ENCODE results near the gene CFAP92.
A peak's percentile ranks its signal among the peaks of the same experiment; 100 is the strongest.
"Not testable (repeated sequence)": the region's sequence is repeated elsewhere in the genome, so short reads cannot be mapped to it uniquely, and the experiment has no call there.

The CFAP92 gene

DNA sequence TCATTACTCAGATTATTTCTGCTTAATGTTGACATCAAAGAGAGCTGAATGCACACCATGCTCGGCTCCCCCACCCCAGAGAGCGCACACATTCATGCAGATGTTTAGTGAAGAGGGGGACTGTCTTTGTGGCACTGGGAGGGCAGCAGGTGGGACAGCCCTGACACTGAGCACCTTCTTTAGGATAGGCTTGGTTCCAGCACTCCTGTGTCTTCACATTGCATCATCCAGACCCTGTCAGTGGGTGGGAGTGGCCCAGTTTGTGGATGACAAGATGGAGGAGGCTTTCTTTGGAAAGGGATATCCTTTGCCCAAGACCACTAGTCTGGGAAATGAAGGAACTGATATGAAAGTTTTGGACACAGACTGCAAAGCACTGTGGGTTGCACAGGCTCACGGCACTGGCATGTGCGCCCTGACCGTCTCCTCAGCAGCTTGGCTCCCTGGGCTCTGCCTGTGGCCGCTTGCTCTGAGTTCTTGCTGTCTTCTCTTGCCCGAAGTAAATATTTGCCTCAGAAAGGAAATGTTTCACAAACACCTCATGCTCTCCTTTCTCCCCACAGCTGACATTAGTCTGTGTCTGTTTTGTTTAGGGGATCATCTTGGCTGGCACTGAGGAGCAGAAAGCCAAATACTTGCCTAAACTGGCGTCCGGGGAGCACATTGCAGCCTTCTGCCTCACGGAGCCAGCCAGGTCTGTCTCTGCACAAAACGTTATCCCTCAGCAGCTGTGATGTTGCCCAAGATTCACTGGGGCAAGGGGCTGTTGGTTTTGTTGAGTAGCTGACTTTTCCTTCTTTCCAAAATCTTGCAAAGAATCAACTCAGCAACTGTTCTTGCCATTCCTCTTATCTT lies 97.8 kb downstream of the CFAP92 start:
- no peak for DNase-seq (ENCODE audit: low read depth)

DNA sequence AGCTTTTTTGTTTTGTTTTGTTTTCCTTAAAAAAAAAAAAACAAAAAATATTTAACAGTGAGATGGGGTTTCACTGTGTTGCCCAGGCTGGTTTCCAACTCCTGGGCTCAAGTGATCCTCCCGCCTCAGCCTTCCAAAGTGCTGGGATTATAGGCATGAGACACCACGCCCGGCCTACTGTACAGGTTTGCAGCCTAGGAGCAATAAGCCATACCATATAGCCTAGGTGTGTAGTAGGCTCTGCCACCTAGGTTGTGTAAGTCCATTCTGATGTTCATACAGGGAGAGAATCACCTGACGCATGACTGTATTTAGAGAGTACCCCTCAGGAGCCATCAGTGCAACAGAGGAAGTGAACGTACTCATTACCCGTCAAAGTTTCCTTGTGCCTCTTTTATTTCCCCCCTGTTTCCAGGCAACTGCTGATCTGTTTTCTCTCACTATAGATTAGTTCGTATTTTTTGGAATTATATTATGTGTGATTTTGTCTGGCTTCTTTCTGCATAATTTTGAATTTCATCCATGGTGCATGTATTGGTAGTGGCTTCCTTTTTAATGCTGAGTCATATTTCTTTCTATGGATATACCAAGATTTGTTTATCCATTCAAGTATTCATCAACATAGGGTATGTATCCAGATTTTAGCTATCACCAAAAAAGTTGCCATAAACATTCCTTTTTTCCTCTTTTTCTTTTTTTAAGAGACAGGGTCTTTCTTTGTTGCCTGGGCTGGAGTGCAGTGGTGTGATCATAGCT lies 104.6 kb downstream of the CFAP92 start:
- DNase-seq (ENCODE audit: low read depth): no peak

DNA sequence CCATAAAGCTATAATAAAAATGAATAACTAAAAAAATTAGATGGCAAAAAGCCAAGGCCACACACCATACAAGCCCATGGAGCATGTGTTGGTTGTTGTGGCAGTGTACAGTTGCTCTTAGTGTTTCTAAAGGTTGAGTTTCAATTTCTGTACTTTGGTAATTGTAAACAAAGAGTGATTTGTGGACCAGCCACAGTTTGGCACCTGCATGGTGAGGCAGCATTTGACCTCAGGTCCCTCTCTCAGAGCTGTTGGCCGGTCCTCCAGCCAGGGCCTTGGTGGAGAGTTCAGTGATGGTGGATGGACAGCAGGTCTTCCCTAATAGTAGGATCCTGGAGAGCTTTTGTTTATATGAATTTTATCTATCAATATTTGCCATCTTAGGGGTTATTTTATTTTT lies 108.9 kb downstream of the CFAP92 start:
- DNase-seq (ENCODE audit: low read depth): no peak

DNA sequence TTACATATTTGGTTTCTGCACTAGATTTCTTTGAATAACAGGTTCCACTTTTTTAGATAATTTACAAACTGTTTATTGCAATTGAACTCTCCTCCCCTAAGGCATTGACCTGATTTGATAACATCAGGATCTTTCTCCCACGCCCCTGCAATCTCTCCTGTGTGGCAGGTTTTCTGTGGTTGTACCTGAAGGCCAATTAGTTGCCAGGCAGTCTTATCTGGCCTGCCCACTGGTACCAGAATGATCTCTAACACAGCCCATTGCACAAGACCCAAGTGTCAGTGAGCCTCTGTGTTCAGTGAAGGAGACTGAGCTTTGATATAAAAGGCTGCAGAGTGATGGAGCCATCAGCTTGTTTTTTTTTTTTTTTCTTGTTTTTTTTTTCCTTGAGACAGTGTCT lies 111.2 kb downstream of the CFAP92 start:
- DNase-seq (ENCODE audit: low read depth): no peak

DNA sequence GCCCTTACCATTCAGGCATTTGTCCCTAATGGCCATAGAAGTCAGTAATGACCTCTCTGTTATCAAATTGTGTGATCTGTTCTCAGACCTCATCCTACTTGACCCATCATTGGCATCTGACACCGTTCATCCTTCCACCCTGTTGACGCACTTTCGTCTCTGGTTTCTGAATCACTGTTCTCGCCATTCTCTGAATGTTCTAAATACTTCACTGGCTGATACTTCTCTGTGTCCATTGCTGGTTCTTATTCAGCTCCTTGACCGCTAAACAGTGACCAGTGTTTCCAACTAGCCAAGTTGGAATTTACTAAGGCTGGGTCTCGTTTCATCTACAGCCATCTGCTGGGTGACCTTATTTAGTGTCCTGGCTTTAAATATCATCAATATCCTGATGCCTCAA lies 112.3 kb downstream of the CFAP92 start:
- no peak for DNase-seq (ENCODE audit: low read depth)

DNA sequence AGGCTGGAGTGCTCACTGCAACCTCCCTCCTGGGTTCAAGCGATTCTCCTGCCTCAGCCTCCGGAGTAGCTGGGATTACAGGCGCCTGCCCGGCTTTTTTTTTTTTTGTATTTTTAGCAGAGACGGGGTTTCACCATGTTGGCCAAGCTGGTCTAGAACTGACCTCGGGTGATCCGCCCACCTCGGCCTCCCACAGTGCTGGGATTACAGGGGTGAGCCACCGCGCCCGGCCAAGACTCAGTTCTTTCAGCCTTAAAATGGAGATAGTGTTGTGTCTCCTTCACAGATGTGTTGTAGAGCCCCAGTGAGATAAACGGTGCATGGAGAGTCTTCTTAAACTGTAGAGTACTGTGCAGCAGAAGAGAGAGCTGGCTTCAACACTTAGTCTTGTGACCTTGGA lies 113.4 kb downstream of the CFAP92 start:
- not testable (repeated sequence) for DNase-seq (ENCODE audit: low read depth)

DNA sequence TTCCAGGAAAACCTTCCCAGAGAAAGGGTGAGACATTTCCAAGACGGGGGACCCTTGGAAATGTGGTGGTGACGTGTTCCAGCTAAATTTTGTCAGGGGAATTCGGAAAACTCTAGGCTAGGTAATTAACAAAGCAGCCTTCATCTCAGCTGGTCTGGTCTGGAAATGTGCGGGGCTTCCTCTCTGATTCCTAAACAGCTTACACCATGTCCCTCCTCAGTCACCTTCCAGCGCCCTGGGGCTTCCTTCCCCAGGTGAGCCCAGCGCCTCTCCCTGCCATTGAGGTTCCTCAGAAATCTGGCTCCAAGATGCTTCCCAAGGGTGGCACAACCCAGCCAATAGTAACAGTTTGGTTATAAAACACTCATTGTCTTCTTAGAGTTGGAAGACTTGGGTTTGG lies 113.9 kb downstream of the CFAP92 start:
- DNase-seq (ENCODE audit: low read depth): no peak

DNA sequence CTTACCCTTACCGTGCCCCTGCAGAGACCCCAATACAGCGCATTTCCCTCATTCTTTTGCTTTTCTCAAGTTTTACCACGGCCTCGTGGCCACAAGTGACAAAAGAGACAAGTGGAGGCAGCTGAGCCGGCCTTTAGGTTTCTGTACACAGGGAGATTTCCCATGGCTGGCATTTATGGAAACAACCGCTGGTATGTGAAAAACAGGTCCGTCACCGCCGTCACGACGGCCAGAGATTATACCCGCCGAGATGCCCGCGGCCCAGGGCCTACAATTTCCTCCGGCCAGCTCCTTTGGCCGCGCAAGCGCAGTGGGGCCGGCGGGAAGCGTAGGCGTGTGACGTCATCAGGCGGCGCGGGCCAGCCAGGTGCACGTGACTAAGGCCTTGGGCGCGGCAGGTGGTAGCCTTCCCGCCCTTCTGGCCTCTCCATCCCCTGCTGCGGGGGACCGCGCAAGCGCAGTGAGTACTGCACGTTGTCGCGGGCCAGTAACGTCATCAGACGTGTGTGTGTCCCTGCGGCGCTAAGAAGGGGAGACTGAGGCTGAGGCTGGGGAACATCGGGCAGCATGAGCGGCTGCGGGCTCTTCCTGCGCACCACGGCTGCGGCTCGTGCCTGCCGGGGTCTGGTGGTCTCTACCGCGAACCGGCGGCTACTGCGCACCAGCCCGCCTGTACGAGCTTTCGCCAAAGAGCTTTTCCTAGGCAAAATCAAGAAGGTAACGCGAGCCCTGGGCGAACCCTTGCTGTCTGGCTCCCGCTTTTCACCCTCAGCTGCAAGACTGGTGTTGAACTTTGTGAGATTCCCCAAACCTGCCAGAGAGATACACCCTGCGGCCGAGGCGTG lies 114.5 kb downstream of the CFAP92 start, which contains the start of gene ACAD9:
Gene ACAD9, plus strand, starts transcription at position 496 of the 845 bp plus-strand sequence. Its CDS starts 72 bp downstream, at position 568.
- peak; percentile 94 for DNase-seq (ENCODE audit: low read depth)

DNA sequence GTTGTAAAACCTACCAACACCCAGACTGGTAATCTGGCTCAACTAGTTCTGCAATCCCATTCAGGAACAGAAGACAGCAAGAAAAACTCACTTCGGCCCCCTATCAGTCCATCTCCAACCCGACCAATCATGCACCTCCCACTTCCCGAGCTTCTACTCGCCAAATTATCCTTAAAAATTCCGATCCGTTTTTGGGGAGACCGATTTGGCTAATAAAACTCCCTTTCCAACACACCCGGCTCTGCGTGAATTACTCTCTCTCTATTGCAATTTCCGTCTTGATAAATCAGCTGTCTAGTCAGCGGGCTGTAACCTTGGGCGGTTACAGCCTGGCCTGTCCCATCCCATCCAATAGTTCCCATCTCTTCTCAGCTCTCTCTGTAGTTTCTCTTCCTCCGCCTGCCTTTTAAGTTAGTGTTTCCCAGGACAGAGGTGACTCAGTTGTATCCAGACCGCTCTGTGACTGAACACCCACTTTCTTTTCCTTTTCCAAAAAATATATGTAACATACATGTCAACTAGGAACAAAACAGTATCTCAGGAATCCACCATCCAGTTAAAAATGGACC lies 115.2 kb downstream of the CFAP92 start:
- DNase-seq (ENCODE audit: low read depth): no peak

DNA sequence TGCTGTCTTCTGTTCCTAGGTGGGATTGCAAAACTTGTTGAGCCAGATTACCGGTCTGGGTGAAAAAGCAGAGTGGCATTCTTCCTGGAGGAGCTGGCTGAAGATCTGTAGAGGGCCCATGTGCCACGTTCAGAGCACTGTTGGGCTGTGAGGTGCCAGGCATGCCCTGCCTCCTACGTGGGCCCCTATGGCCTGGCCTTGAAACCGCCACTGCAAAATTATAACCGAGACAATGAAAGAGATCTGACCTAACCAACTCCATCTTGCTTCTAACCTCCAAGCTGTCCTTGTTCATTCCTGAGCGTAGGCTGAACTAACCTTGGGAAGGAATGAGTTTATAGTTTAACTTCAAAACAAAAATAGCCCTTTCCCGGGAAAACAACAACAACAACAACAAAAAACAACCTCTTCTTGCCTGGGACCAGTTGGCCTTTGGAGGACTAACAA lies 115.8 kb downstream of the CFAP92 start:
- no peak for DNase-seq (ENCODE audit: low read depth)

DNA sequence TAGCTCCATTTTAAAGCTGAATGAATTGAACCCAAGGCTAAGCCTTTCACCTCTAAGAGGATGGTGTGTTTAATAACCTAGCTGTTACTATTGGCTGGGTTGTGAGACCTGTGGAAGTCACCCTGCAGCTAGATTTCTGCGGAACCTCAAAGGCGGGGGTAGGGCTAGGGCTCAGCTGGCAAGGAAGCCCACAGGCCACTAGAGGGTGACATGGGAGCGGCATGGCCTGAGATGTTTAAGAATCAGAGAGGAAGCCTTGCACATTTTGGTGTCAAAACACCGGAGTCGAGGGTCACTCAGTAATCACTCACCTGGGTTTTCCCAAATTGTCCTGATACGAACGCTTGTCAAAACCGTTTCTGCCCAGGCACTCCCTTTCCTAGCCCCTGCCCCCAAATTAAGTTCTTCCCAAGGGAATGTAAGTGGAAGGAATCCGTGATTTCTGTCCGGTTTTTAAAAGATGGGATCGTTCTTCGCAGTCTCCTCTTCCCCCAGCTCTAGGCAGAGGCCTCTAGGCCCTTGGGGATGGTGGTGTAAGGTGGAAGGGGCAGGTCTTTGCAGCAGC lies 118.2 kb downstream of the CFAP92 start:
- DNase-seq (ENCODE audit: low read depth): peak; percentile 23

DNA sequence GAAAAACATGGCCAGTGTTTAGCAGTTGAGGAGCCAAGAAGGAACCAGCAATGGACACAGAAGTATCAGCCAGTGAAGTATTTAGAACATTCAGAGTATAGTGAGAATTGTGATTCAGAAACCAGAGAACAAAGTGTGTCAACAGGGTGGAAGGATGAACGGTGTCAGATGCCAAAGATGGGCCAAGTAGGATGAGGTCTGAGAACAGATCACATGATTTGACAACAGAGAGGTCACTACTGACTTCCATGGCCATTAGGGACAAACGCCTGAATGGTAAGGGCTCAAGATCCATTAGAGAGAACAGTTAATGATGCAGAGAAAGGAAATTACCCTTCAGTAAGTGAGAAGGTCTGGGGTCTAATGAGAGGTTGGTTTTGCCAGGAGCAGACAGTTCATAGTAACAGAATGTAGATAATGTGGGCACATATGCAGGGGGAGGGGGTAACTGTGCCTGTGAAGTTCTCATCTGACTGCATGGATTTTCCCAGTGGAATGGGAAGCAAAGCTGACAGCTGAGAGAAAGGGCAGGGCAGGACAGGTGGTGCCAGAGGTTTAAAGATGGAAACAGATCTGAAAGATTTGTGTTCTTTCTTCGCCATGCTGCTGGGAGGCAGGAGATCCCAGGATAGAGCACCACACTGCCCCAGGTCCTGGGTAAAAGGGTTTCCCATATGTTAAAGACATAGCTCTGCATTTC lies 119.2 kb downstream of the CFAP92 start:
- no peak for DNase-seq (ENCODE audit: low read depth)

DNA sequence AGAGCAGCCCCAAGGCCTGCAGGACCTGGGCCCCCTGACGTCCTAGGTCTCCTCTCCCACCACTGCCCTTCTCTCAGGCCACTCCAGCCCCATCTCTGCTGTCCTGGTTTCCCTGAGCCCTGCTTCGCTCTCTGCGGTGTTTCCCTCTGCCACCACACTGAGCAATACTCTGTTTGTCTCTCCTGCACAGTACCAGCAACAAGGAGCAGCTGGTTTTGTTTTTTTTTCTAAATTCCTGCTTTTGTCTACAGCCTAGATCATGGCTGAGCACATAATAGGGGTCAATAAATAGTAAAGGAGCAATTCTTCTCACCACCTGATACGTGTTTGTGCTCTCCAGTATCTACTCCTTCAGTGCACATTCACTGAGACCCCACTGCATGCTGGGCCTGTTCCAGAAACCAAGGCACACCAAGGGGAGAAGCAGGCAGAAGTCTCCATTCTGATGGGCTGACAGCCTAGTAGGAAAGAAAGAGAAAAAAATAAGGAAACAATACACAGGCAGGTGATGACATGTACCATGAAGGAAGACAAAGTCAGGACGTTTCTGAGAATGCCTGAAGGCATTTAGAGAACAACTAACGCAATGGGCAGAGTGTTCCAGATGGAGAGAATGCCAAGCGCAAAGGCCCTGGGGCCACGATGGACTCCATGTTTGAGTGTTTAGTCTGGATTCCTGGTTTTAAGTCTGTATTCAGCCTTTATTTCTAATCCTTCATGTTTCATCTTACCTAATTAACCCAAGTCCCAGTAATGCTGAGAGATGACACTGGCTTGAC lies 120.4 kb downstream of the CFAP92 start:
- no peak for DNase-seq (ENCODE audit: low read depth)

DNA sequence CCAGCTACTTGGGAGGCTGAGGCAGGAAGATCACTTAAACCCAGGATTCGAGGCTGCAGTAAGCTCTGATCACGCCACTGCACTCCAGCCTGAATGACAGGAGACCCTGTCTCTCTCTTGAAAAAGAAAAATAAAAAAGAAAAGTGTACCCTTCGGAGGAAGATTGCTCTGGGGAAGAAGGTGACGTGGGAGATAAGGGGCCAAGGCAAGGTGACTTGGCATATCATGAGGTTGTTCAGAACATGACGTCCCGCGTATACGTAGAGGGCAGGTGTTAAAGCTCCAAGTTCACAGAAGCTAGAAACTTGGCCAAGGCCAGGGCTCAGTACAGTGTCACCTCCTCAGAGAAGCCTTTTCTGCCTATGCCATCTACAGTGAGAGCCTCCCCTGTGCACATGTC lies 121.1 kb downstream of the CFAP92 start:
- no peak for DNase-seq (ENCODE audit: low read depth)

DNA sequence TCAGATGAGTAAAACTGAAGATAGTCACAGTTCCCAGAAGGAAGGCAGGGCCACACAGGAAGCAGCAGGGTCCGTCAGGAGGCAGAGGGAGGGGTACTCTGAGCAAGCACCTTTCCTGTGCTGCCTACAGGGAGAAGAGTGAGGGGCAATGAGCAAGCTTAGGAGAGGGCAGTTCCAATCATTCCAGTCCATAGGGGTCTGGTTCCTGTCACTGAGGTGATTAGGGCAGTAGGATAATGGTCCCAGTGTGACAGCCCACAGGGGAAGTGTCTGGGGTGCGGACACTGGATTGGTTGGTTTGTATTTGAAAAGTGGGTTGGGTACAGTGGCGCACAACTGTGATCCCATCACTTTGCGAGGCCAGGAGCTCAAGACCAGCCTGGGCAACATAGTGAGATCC lies 121.6 kb downstream of the CFAP92 start:
- DNase-seq (ENCODE audit: low read depth): no peak

DNA sequence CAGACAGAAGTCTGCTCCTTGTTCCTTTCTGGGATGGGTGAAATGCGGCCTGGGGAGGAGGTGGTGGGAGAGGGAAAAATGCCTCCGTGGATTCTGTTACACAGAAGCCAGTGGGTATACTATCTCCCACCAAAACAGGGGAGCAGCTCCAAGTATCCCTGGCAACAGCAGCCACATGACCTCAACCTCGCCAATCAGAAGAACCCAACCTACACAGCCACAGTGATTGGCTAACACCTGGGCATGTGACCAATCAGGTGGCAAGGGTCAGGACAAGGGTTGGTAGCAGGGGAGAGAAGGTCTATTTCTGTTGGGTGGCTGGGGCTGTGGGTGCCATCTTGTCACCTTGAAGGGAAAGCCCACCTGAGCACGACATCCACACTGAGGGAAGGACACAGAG lies 123.5 kb downstream of the CFAP92 start:
- no peak for DNase-seq (ENCODE audit: low read depth)

DNA sequence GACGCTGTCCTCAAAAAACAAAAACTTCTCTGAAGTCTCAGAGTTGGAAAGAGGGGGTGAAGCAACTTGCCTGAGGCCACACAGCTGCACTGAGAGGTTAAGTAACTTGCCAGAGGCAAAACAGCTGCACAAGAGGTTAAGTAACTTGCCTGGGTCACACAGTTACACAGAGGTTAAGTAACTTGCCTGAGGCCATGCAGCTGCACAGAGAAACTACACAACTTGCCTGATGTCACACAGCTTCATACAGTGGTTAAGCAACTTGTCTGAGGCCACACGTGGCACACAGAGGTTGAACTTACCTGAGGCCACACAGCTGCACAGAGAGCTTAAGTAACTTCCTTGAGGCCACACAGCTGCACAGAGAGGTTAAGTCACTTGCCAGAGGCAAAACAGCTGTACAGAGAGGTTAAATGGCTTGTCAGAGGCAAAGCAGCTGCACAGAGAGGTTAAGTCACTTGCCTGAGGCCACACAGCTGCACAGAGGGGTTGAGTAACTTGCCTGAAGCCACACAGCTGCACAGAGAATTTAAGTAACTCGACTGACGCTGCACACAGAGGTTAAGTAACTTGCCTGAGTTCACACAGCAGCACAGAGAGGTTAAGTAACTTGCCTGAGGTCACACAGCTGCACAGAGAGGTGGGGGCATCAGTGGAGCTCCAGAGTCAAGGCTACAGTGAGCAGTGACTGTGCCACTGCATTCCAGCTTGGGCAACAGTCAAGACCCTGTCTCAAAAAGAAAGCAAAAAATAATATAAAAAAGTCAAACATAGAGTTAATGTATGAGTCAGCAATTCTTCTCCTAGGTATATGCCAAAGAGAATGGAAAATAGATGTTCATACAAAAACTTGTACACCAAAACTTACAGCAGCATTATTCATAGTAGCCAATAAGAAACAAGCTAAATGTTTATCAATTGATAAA lies 126.4 kb downstream of the CFAP92 start:
- no peak for DNase-seq (ENCODE audit: low read depth)

DNA sequence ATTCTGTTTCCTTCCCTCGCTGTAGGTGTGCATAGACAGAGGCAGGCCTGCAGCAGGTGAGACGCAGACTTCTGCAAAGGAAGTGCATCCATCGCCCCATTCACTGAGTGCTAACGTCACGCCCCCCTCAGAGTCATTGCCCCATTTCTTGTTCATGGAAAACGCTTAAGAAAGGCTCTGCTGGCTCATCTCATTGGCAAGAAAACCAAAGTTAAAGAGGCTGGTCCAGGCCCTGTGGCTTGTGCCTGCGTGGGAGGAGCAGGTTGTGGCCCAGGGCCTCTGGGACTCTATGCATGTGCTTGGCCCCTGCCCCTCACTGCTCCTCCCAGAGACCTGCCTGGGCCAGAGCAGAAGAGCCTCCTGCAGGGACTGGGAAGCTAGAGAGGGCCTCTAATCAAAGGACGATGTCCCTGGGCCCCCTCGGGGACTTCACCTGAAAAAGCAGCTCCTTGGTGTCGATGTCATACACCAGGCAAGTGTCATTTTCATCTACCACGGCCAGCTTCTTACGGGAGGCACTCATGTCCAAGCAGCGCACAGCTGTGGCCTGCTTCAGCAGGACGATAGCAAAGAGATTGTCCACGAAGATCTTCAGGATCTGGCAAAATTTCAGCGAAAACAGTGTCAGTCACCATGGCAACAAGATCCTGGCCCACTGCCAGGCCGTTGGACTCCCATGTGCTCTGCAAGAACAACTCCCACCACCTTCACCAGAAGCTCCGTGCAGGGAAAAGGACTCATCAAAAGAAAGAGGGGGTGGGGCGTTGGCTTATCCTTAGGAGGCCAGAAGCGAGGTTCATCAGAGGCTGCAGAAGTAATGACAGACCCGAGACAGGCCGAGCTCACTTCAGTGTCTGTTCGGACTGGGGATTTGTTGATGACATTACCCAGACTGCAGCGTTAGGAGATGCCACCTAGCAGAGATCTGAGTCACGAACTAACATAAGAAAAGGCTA lies 128.7 kb downstream of the CFAP92 start:
- not testable (repeated sequence) for DNase-seq (ENCODE audit: low read depth)

All from stimulated activated CD8-positive, alpha-beta memory T cell treated with anti-CD3 and anti-CD28 coated beads, Interleukin-12 subunit alpha, Interleukin-12 subunit beta, amount 100 ng/mL, for 1 hour (primary cell).